ENCODE results near the gene OSBPL6. TPM values are rescaled to one million over a fixed set of nuclear protein-coding genes. Genes with fewer than 3 reads are reported as not detected.
"Not testable (repeated sequence)": the region's sequence is repeated elsewhere in the genome, so short reads cannot be mapped to it uniquely, and the experiment has no call there.

Gene OSBPL6
- total and polyA plus RNA-seq, 3 donors from 2014 or later: 1.7 to 3.8 (median 2.6) TPM

DNA sequence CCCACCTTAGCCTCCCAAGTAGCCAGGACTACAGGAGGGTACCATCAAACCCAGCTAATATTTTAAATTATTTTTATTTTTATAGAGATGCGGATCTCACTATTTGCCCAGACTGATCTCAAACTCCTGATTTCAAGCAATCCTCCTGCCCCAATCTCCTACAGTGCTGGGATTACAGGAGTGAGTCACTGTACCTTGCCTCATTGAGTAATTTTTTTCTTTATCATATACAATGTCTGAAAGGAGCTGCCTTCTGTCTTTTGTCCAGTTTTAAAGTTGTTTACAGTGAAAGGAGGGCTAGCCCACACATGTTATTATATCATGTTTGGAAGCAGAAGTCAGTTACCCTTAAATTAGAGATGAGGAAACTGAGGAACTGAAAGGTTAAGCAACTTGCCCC is 224.1 kb downstream of the OSBPL6 start:
- 85 to 96% methylated on average over 1 of the region's 1 CpG for WGBS, 2 donors
- intact Hi-C loops (cut with DNase I; ENCODE audit: low total_unique reads): no loop called here
- TF ChIP-seq, protein P1, sequence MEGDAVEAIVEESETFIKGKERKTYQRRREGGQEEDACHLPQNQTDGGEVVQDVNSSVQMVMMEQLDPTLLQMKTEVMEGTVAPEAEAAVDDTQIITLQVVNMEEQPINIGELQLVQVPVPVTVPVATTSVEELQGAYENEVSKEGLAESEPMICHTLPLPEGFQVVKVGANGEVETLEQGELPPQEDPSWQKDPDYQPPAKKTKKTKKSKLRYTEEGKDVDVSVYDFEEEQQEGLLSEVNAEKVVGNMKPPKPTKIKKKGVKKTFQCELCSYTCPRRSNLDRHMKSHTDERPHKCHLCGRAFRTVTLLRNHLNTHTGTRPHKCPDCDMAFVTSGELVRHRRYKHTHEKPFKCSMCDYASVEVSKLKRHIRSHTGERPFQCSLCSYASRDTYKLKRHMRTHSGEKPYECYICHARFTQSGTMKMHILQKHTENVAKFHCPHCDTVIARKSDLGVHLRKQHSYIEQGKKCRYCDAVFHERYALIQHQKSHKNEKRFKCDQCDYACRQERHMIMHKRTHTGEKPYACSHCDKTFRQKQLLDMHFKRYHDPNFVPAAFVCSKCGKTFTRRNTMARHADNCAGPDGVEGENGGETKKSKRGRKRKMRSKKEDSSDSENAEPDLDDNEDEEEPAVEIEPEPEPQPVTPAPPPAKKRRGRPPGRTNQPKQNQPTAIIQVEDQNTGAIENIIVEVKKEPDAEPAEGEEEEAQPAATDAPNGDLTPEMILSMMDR (IDR thresholded peaks at IDR 0.05): no peak
- TF ChIP-seq POLR2A (IDR thresholded peaks at IDR 0.05): no peak

GRCh38 chr2:178419123-178419522 is 224.8 kb downstream of the OSBPL6 start:
- H3K4me3 ChIP-seq: no peak overlapping the region

More for the DNA sequence above, 224.1 kb downstream of the OSBPL6 start:
- no peak for DNase-seq
- Histone ChIP-seq H3K4me3 (no peak overlapping the region), H3K36me3 (ENCODE audit: low read depth, missing control alignments) (no peaks in the 10 kb centered on the region), H3K27ac (no peak overlapping the region), H3K4me1 (peaks cover 7% of the 10 kb centered on the region), H3K9me3 (no peaks in the 10 kb centered on the region), H3K27me3 (no peaks in the 10 kb centered on the region)

DNA sequence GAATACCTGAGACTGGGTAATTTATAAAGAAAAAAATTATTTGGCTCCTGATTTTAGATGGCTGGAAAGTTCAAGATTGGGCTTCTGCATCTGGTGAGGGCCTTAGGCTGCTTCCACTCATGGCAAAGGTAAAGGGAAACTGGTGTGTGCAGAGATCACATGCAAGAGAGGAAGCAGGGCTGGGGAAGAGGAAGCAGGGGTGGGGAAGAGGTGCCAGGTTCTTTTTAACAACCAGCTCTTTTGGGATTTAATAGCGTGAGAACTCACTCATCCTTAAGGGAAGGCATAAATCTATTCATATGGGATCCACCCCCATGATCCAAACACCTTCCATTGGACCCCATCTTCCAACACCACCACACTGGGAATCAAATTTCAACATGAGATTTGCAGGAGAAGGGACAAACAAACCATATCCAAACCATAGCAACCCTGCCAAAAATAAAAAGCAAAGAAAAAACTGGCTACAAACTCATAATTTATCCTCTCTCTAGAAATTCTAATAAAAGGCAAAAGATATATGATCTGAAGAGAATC is 226.2 kb downstream of the OSBPL6 start:
- Histone ChIP-seq H3K36me3 (ENCODE audit: low read depth, missing control alignments) (no peaks in the 10 kb centered on the region), H3K4me3 (no peak overlapping the region), H3K27me3 (no peaks in the 10 kb centered on the region), H3K27ac (no peak overlapping the region), H3K4me1 (no peaks in the 10 kb centered on the region), H3K9me3 (no peaks in the 10 kb centered on the region)
- no peak for TF ChIP-seq POLR2A (IDR thresholded peaks at IDR 0.05)
- TF ChIP-seq, protein P1 (IDR thresholded peaks at IDR 0.05): no peak
- WGBS, 2 donors: 47 to 54% methylated on average over 1 of the region's 1 CpG
- intact Hi-C loops (cut with DNase I; ENCODE audit: low total_unique reads): no loop called here
- no peak for DNase-seq

More at GRCh38 chr2:178419123-178419522, 224.8 kb downstream of the OSBPL6 start:
- DNase-seq: no peak
- Histone ChIP-seq H3K27ac (no peak overlapping the region), H3K36me3 (ENCODE audit: low read depth, missing control alignments) (no peaks in the 10 kb centered on the region), H3K27me3 (no peaks in the 10 kb centered on the region), H3K4me1 (peaks cover 7% of the 10 kb centered on the region), H3K9me3 (no peaks in the 10 kb centered on the region)
- no peak for TF ChIP-seq POLR2A (IDR thresholded peaks at IDR 0.05)
- TF ChIP-seq, protein P1 (IDR thresholded peaks at IDR 0.05): peak in 1 of 3 experiments; percentile 15
- intact Hi-C loops (cut with DNase I; ENCODE audit: low total_unique reads): no loop called here
- WGBS, 2 donors: 62 to 84% methylated on average over 1 of the region's 1 CpG

DNA sequence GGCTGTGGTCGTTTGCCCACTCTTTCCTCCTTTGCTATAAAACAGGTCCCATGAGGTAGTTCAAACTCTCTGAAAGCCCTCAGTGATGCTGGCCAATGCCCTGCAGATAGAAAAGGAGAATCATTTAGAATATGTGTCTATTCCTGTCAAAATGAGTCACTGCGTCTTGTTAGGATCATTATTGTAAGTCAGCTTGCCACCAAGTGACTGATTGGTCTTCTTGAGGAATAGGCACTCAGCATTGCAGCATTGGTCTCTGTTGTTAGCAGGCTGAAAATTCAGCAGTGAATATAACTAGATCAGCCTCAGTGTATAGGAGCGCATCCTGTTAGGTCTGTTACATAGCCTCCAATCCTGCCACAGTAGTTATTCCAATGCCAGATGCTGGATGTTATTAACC is 227.8 kb downstream of the OSBPL6 start:
- no peak for DNase-seq
- WGBS, 2 donors: 90 to 94% methylated on average over 3 of the region's 3 CpGs
- TF ChIP-seq POLR2A (IDR thresholded peaks at IDR 0.05): no peak
- TF ChIP-seq, protein P1 (IDR thresholded peaks at IDR 0.05): no peak
- Histone ChIP-seq H3K36me3 (ENCODE audit: low read depth, missing control alignments) (no peaks in the 10 kb centered on the region), H3K27me3 (no peaks in the 10 kb centered on the region), H3K9me3 (no peaks in the 10 kb centered on the region), H3K4me1 (no peaks in the 10 kb centered on the region), H3K4me3 (no peak overlapping the region), H3K27ac (no peak overlapping the region)
- intact Hi-C loops (cut with DNase I; ENCODE audit: low total_unique reads): no loop called here

GRCh38 chr2:178423746-178424145 is 229.4 kb downstream of the OSBPL6 start:
- DNase-seq; H3K36me3 ChIP-seq (ENCODE audit: low read depth, missing control alignments); H3K27ac ChIP-seq; H3K4me1 ChIP-seq; H3K27me3 ChIP-seq; H3K4me3 ChIP-seq; intact Hi-C loops (cut with DNase I; ENCODE audit: low total_unique reads); H3K9me3 ChIP-seq: not testable (repeated sequence)
- 91% methylated on average over 5 of the region's 5 CpGs for WGBS, 2 donors
